ENCODE data around the gene TCF7.

The TCF7 gene

GRCh38 chr5:134107779-134108178 lies 6.7 kb upstream of the TCF7 start:
- H3K4me3 ChIP-seq (ENCODE audit: low read depth, low read length) = 0 out of 2 replicates have a peak overlapping the region, but pooled peaks have one; percentile 1
- no peaks in the 10 kb centered on the region for H3K36me3 ChIP-seq
- peaks cover 46% of the 10 kb centered on the region for H3K4me1 ChIP-seq
- DNase-seq = no peak
- no peaks in the 10 kb centered on the region for H3K27me3 ChIP-seq
- no peaks in the 10 kb centered on the region for H3K9me3 ChIP-seq
- TF ChIP-seq CTCF (IDR thresholded peaks at IDR 0.05; ENCODE audit: low read depth, low read length) = no peak

GRCh38 chr5:134110382-134110781 lies 4.1 kb upstream of the TCF7 start:
- no peak for TF ChIP-seq CTCF (IDR thresholded peaks at IDR 0.05; ENCODE audit: low read depth, low read length)
- no peaks in the 10 kb centered on the region for H3K9me3 ChIP-seq
- H3K36me3 ChIP-seq = no peaks in the 10 kb centered on the region
- no peaks in the 10 kb centered on the region for H3K27me3 ChIP-seq
- H3K4me1 ChIP-seq = peaks cover 48% of the 10 kb centered on the region
- DNase-seq = no peak
- no peak overlapping the region for H3K4me3 ChIP-seq (ENCODE audit: low read depth, low read length)

GRCh38 chr5:134111741-134112647 lies 2.5 kb upstream of the TCF7 start:
- Histone ChIP-seq H3K9me3 (no peaks in the 10 kb centered on the region), H3K4me3 (ENCODE audit: low read depth, low read length) (no peak overlapping the region), H3K4me1 (peaks cover 35% of the 10 kb centered on the region), H3K36me3 (no peaks in the 10 kb centered on the region; the same call in 1 of the 2 replicates), H3K27me3 (no peaks in the 10 kb centered on the region)
- DNase-seq = no peak
- no peak for TF ChIP-seq CTCF (IDR thresholded peaks at IDR 0.05; ENCODE audit: low read depth, low read length)

- Histone ChIP-seq H3K4me1 (peaks cover 32% of the 10 kb centered on the region), H3K36me3 (no peaks in the 10 kb centered on the region; the same call in 1 of the 2 replicates), H3K27me3 (no peaks in the 10 kb centered on the region), H3K4me3 (ENCODE audit: low read depth, low read length) (no peak overlapping the region), H3K9me3 (no peaks in the 10 kb centered on the region)
- TF ChIP-seq CTCF (IDR thresholded peaks at IDR 0.05; ENCODE audit: low read depth, low read length) = no peak
- no peak for DNase-seq
Observed at GRCh38 chr5:134112726-134113362, 1.6 kb upstream of the TCF7 start.

GRCh38 chr5:134113363-134113889 lies 1.1 kb upstream of the TCF7 start:
- Histone ChIP-seq H3K9me3 (no peaks in the 10 kb centered on the region), H3K4me1 (peaks cover 26% of the 10 kb centered on the region), H3K36me3 (no peaks in the 10 kb centered on the region; the same call in 1 of the 2 replicates), H3K27me3 (no peaks in the 10 kb centered on the region), H3K4me3 (ENCODE audit: low read depth, low read length) (no peak overlapping the region)
- DNase-seq = no peak
- no peak for TF ChIP-seq CTCF (IDR thresholded peaks at IDR 0.05; ENCODE audit: low read depth, low read length)
